Iris pigment epithelial cell (primary cell): ENCODE results near the gene SERPINA1.

Experiments
- DNase-seq: peaks from one replicate; pipeline ENCODE4 v3.0.0-alpha.2; 2011; ENCODE audit warnings: low read depth

Gene SERPINA1

GRCh38 chr14:94382716-94383596 is 5.4 kb downstream of the SERPINA1 start:
- no peak for DNase-seq

GRCh38 chr14:94382099-94382715 is 6.2 kb downstream of the SERPINA1 start:
- DNase-seq = no peak

- no peak for DNase-seq
These were observed 7.0 kb downstream of the SERPINA1 start for GRCh38 chr14:94381149-94382030.

- no peak for DNase-seq
These were observed 7.9 kb downstream of the SERPINA1 start for GRCh38 chr14:94380225-94381148.

- no peak for DNase-seq
These were observed 8.8 kb downstream of the SERPINA1 start for GRCh38 chr14:94379291-94380224.

- no peak for DNase-seq
These were observed 9.7 kb downstream of the SERPINA1 start for GRCh38 chr14:94378527-94379290.

GRCh38 chr14:94377866-94378470 is 10.4 kb downstream of the SERPINA1 start:
- no peak for DNase-seq

- DNase-seq = no peak
These were observed 11.2 kb downstream of the SERPINA1 start for GRCh38 chr14:94376976-94377865.

GRCh38 chr14:94376108-94376975 is 12.1 kb downstream of the SERPINA1 start:
- no peak for DNase-seq

GRCh38 chr14:94375552-94376107 is 12.8 kb downstream of the SERPINA1 start:
- no peak for DNase-seq

GRCh38 chr14:94374749-94375260 is 13.6 kb downstream of the SERPINA1 start:
- no peak for DNase-seq

GRCh38 chr14:94374116-94374515 is 14.3 kb downstream of the SERPINA1 start:
- no peak for DNase-seq

- peak; percentile 91 for DNase-seq
These were observed 14.7 kb downstream of the SERPINA1 start for GRCh38 chr14:94373708-94374107.

- DNase-seq = no peak
These were observed 16.3 kb downstream of the SERPINA1 start for GRCh38 chr14:94372021-94372605.

GRCh38 chr14:94370524-94370910 is 17.9 kb downstream of the SERPINA1 start:
- no peak for DNase-seq
